Measurements from ENCODE around the gene WWOX. TPM values are rescaled to one million over a fixed set of nuclear protein-coding genes. Genes with fewer than 3 reads are reported as not detected.

Gene WWOX
- total RNA-seq, 4 donors from 2014 or later: 12.9 to 53.5 (median 25.6) TPM

DNA sequence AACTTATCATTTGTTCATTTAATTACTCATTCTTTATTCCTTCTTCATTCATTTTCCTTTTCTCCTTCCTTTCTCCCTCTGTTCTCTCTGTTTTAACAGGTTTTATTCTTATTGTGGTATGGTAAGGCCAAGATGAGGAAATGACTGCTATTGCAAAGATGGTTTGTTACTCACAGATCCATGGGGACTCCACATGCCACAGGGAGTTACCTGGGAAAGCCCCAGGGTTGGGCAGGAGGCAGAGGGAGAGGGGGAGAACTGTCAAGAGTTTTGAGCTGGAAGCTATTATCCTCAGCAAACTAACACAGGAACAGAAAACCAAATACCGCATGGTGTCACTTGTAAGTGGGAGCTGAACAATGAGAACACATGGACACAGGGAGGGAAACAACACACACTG is 453.3 kb downstream of the WWOX start:
- WGBS, 2 donors (ENCODE audit: low coverage in 1 of 2): 100% methylated on average over 1 of the region's 1 CpG
- Histone ChIP-seq H3K36me3 (no peaks in the 10 kb centered on the region), H3K4me1 (no peaks in the 10 kb centered on the region), H3K4me3 (no peak overlapping the region), H3K27ac (no peak overlapping the region), H3K27me3 (no peaks in the 10 kb centered on the region), H3K9me3 (no peaks in the 10 kb centered on the region)
- TF ChIP-seq POLR2A (IDR thresholded peaks at IDR 0.05) (no peak), POLR2AphosphoS5 (IDR thresholded peaks at IDR 0.05) (no peak), EP300 (IDR thresholded peaks at IDR 0.05) (no peak)
- TF ChIP-seq, protein P1, sequence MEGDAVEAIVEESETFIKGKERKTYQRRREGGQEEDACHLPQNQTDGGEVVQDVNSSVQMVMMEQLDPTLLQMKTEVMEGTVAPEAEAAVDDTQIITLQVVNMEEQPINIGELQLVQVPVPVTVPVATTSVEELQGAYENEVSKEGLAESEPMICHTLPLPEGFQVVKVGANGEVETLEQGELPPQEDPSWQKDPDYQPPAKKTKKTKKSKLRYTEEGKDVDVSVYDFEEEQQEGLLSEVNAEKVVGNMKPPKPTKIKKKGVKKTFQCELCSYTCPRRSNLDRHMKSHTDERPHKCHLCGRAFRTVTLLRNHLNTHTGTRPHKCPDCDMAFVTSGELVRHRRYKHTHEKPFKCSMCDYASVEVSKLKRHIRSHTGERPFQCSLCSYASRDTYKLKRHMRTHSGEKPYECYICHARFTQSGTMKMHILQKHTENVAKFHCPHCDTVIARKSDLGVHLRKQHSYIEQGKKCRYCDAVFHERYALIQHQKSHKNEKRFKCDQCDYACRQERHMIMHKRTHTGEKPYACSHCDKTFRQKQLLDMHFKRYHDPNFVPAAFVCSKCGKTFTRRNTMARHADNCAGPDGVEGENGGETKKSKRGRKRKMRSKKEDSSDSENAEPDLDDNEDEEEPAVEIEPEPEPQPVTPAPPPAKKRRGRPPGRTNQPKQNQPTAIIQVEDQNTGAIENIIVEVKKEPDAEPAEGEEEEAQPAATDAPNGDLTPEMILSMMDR (IDR thresholded peaks at IDR 0.05): no peak
- no peak for ATAC-seq

DNA sequence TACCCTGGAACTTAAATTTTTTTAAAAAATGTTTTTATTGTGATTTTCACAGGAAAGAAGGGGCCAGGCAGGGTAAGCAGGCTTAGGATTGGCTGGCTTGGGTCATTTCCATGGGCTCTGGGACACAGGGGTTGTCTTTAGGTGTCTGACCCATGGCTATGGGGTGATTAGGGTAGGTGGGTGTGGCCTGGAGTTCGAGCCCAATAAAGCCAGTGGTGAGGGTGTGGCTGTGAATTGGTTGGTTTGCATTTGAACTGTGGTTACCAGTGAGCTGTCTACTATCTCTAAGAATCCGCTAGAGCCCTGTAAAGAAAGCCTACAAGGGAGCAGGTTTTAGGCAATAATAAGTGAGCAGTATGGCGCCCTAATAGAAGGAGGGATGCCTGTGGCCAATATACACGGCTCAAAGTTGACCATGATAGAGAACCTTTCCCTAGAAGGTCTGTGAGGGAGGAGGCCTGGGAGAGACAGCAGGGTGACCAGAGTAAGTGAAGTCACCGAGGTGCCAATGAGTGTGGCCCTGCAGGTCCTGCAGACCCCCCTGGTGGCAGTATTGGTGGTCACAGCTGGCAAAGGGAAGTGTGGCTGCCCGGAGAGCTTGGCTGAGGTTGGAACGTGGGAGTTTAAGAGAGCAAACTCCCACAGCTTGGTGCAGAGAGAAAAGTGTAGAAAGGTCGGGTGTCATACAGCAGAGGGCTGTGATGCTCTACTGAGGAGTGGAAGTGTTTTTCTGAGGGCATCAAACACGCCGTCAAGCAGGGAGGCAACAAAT is 454.0 kb downstream of the WWOX start:
- ATAC-seq: no peak
- H3K36me3 ChIP-seq: no peaks in the 10 kb centered on the region
- no peaks in the 10 kb centered on the region for H3K27me3 ChIP-seq
- no peak overlapping the region for H3K4me3 ChIP-seq
- no peak overlapping the region for H3K27ac ChIP-seq
- no peaks in the 10 kb centered on the region for H3K9me3 ChIP-seq
- TF ChIP-seq EP300 (IDR thresholded peaks at IDR 0.05) (no peak), POLR2A (IDR thresholded peaks at IDR 0.05) (no peak), POLR2AphosphoS5 (IDR thresholded peaks at IDR 0.05) (no peak)
- TF ChIP-seq, protein P1 (IDR thresholded peaks at IDR 0.05): no peak
- H3K4me1 ChIP-seq: no peaks in the 10 kb centered on the region
- 77 to 97% methylated on average over 4 of the region's 10 CpGs for WGBS, 2 donors (ENCODE audit: low coverage in 1 of 2)

DNA sequence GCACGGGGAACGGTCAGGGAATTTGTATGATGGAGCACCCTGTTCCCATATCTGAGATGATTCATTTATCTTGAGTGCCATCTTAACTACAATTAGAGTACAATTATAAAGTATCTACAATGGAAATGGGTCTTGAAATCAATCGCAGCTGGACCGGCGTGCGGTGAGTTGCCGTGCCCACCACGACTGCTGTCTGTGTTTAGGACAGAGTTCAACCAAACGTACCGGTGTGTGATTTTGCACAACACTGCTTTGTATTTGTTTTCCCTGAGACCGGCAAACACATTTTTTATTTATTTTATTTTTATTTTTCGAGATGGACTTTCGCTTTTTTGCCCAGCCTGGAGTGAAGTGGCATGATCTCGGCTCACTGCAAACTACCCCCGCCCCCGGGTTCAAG is 457.0 kb downstream of the WWOX start:
- H3K4me3 ChIP-seq: no peak overlapping the region
- ATAC-seq: no peak
- H3K4me1 ChIP-seq: no peaks in the 10 kb centered on the region
- H3K36me3 ChIP-seq: no peaks in the 10 kb centered on the region
- 94 to 96% methylated on average over 12 to 16 of the region's 16 CpGs for WGBS, 2 donors (ENCODE audit: low coverage in 1 of 2)
- H3K27me3 ChIP-seq: no peaks in the 10 kb centered on the region
- TF ChIP-seq, protein P1 (IDR thresholded peaks at IDR 0.05): no peak
- TF ChIP-seq POLR2AphosphoS5 (IDR thresholded peaks at IDR 0.05) (no peak), EP300 (IDR thresholded peaks at IDR 0.05) (no peak), POLR2A (IDR thresholded peaks at IDR 0.05) (no peak)
- H3K9me3 ChIP-seq: no peaks in the 10 kb centered on the region
- no peak overlapping the region for H3K27ac ChIP-seq

DNA sequence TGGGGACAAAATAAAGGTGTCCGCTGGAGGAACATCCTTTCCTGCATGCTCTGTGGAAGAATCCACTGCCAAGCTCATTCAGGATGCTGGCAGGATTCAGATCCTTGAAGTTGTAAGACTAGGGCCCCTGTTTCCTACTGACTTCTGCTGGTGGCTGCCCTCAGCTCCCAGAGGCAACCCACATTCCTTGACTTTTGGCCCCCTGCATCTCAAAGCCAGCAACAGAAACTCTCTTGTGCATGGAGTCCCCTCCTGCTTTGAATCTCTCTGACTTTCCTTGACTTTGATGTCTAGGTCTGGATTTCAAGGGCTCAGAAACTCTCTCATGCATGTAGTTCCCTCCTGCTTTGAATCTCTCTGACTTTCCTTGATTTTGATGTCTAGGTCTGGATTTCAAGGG is 461.5 kb downstream of the WWOX start:
- 88% methylated on average over 1 of the region's 1 CpG; no CpG with 5 or more reads in 1 of the 2 donors for WGBS, 2 donors (ENCODE audit: low coverage in 1 of 2)
- H3K4me3 ChIP-seq: no peak overlapping the region
- H3K27me3 ChIP-seq: no peaks in the 10 kb centered on the region
- no peak for TF ChIP-seq POLR2A (IDR thresholded peaks at IDR 0.05)
- no peak for TF ChIP-seq EP300 (IDR thresholded peaks at IDR 0.05)
- TF ChIP-seq, protein P1 (IDR thresholded peaks at IDR 0.05): no peak
- no peak for TF ChIP-seq POLR2AphosphoS5 (IDR thresholded peaks at IDR 0.05)
- no peaks in the 10 kb centered on the region for H3K36me3 ChIP-seq
- H3K9me3 ChIP-seq: no peaks in the 10 kb centered on the region
- H3K4me1 ChIP-seq: no peaks in the 10 kb centered on the region
- H3K27ac ChIP-seq: no peak overlapping the region
- no peak for ATAC-seq

DNA sequence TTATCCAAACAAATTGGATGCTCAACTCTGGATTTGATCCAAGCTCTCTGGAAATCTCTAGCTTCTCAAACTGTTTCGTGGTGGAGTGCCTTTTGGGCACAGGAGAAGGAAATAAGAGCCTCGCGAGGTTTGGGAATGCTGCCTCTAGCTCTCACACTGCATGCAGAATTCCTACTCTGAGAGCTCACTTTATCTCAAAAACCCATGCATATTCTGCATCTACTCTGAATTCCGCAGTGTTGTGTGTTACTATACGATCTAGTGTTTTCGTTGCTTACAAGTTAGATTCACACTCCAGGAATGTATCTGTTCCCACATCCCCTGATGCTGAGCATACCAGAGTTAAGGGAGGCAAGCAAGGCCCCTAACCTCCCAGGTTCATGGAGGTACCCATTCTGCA is 462.7 kb downstream of the WWOX start:
- TF ChIP-seq EP300 (IDR thresholded peaks at IDR 0.05): no peak
- TF ChIP-seq, protein P1 (IDR thresholded peaks at IDR 0.05): no peak
- no peak for TF ChIP-seq POLR2A (IDR thresholded peaks at IDR 0.05)
- no peak for TF ChIP-seq POLR2AphosphoS5 (IDR thresholded peaks at IDR 0.05)

More for the DNA sequence above, 462.7 kb downstream of the WWOX start:
- Histone ChIP-seq H3K27ac (no peak overlapping the region), H3K4me3 (no peak overlapping the region), H3K9me3 (no peaks in the 10 kb centered on the region), H3K27me3 (no peaks in the 10 kb centered on the region), H3K36me3 (no peaks in the 10 kb centered on the region), H3K4me1 (no peaks in the 10 kb centered on the region)
- ATAC-seq: no peak
- WGBS, 2 donors (ENCODE audit: low coverage in 1 of 2): 92 to 100% methylated on average over 2 to 6 of the region's 6 CpGs

Data from gastroesophageal sphincter (tissue), 4 donors.